Liver (tissue), 9 donors: ENCODE measurements around the gene SLAIN1. TPM values are rescaled to one million over a fixed set of nuclear protein-coding genes. Genes with fewer than 3 reads are reported as not detected.

Source experiments
- DNase-seq: peaks from one replicate; pipeline ENCODE4 v3.0.0-alpha.2; 2017; ENCODE audit warnings: low spot score
- H3K27ac ChIP-seq, 2 donors: one replicate each; pipeline ENCODE4 v1.7.0; 2013; ENCODE audit warnings: inconsistent platforms in 2 of 2, low read length in 2 of 2, control low read depth in 1 of 2, low read depth in 1 of 2, mild to moderate bottlenecking in 1 of 2
- H3K27me3 ChIP-seq, 4 donors: one replicate each; pipeline versions ENCODE4 v1.6.1 to v1.7.0; 2013; ENCODE audit warnings: low read length in 3 of 4, inconsistent platforms in 1 of 4, mild to moderate bottlenecking in 1 of 4, moderate library complexity in 1 of 4; ENCODE audit not compliant: control insufficient read depth in 4 of 4, insufficient read depth in 4 of 4
- H3K36me3 ChIP-seq, 4 donors: one replicate each; pipeline versions ENCODE4 v1.6.1 to v1.7.0; 2013; ENCODE audit warnings: low read length in 3 of 4, mild to moderate bottlenecking in 3 of 4, low read depth in 1 of 4, moderate library complexity in 1 of 4; ENCODE audit not compliant: control insufficient read depth in 4 of 4, insufficient read depth in 3 of 4
- H3K4me1 ChIP-seq, 4 donors: one replicate each; pipeline versions ENCODE4 v1.6.1 to v1.7.0; 2013; ENCODE audit warnings: low read length in 3 of 4, mild to moderate bottlenecking in 3 of 4, moderate library complexity in 1 of 4; ENCODE audit not compliant: control insufficient read depth in 4 of 4, insufficient read depth in 4 of 4
- H3K4me3 ChIP-seq, 3 donors: one replicate each; pipeline versions ENCODE4 v1.6.1 to v1.7.0; 2013; ENCODE audit warnings: low read length in 3 of 3, control low read depth in 1 of 3, low read depth in 1 of 3, mild to moderate bottlenecking in 1 of 3
- H3K9ac ChIP-seq, 2 donors: one replicate each; pipeline ENCODE4 v1.7.0; 2013; ENCODE audit warnings: low read length in 2 of 2, mild to moderate bottlenecking in 2 of 2, moderate library complexity in 2 of 2, control low read depth in 1 of 2, low read depth in 1 of 2
- H3K9me3 ChIP-seq, 4 donors: one replicate each; pipeline versions ENCODE4 v1.6.1 to v1.7.0; 2013; ENCODE audit warnings: low read length in 3 of 4; ENCODE audit not compliant: control insufficient read depth in 4 of 4
- ATF3 ChIP-seq: IDR thresholded peaks from 2 replicates; pipeline ENCODE4 v1.6.1; 2016; ENCODE audit warnings: antibody characterized with exemption
- EGR1 ChIP-seq, 2 donors: IDR thresholded peaks; 2 replicates each; pipeline ENCODE4 v1.6.1; 2016 to 2018; ENCODE audit warnings: antibody characterized with exemption in 2 of 2, low read depth in 2 of 2
- FOXA1 ChIP-seq: IDR thresholded peaks from 2 replicates; pipeline ENCODE4 v1.6.1; 2016; ENCODE audit warnings: antibody characterized with exemption
- FOXA2 ChIP-seq: IDR thresholded peaks from 2 replicates; pipeline ENCODE4 v1.6.1; 2016; ENCODE audit warnings: antibody characterized with exemption
- GABPA ChIP-seq, 2 donors: IDR thresholded peaks in 1 of 2; conservative IDR thresholded peaks in 1 of 2; 2 replicates each; pipeline ENCODE4 v1.6.1; 2016; ENCODE audit warnings: antibody characterized with exemption in 2 of 2, mild to moderate bottlenecking in 1 of 2, moderate library complexity in 1 of 2
- HNF4A ChIP-seq, 2 donors: conservative IDR thresholded peaks; 2 replicates each; pipeline ENCODE4 v1.6.1; 2016; ENCODE audit warnings: antibody characterized with exemption in 2 of 2, mild to moderate bottlenecking in 2 of 2
- JUND ChIP-seq, 2 donors: IDR thresholded peaks; 2 replicates each; pipeline ENCODE4 v1.6.1; 2016; ENCODE audit warnings: antibody characterized with exemption in 2 of 2
- MAX ChIP-seq: IDR thresholded peaks from 2 replicates; pipeline ENCODE4 v1.6.1; 2016; ENCODE audit warnings: antibody characterized with exemption
- NR2F2 ChIP-seq: IDR thresholded peaks from 2 replicates; pipeline ENCODE4 v1.6.1; 2016; ENCODE audit warnings: antibody characterized with exemption
- REST ChIP-seq: IDR thresholded peaks from 2 replicates; pipeline ENCODE4 v1.6.1; 2016; ENCODE audit warnings: antibody characterized with exemption, mild to moderate bottlenecking
- RXRA ChIP-seq, 2 donors: IDR thresholded peaks; 2 replicates each; pipeline ENCODE4 v1.6.1; 2017 to 2018; ENCODE audit warnings: antibody characterized with exemption in 2 of 2, mild to moderate bottlenecking in 1 of 2
- SP1 ChIP-seq: IDR thresholded peaks from 2 replicates; pipeline ENCODE4 v1.6.1; 2018; ENCODE audit warnings: antibody characterized with exemption, mild to moderate bottlenecking
- TAF1 ChIP-seq: conservative IDR thresholded peaks from 2 replicates; pipeline ENCODE4 v1.6.1; 2016; ENCODE audit warnings: antibody characterized with exemption, mild to moderate bottlenecking
- YY1 ChIP-seq: IDR thresholded peaks from 2 replicates; pipeline ENCODE4 v1.6.1; 2016; ENCODE audit warnings: antibody characterized with exemption, mild to moderate bottlenecking
- WGBS: extraction: QIAGEN DNeasy Blood & Tissue Kit; methylation state at CpG from one replicate; pipeline ENCODE4 v1.1.7; 2013; 5-methylcytosine and 5-hydroxymethylcytosine counted together
- polyA plus RNA-seq, 2 donors: library from polyadenylated mRNA; stranded (reverse) in 1 of 2; unstranded in 1 of 2; fragments of 200-250 nt in 1 of 2; fragments of >200 nt in 1 of 2; fragmentation: Nextera tagmentation in 1 of 2; extraction: Ambion mirVana in 1 of 2; gene quantifications; one replicate each; pipeline versions ENCODE4 v1.2.1 to v1.2.3, GENCODE V29; 2013 to 2015
- total RNA-seq, 2 donors: library from RNA; depleted of rRNA; stranded (reverse); fragments of >200 nt; gene quantifications; one replicate each; pipeline ENCODE4 v1.2.3, GENCODE V29; 2014
- donor health status: healthy.
- donor health status: healthy.
- donor health status: healthy.
- donor health status: healthy.
- donor health status: healthy.

The SLAIN1 gene
- total and polyA plus RNA-seq, 4 donors = 1.9 to 7.9 (median 7.1) TPM

- TF ChIP-seq ATF3 = no peak
These were observed 44.1 kb downstream of the SLAIN1 start (continued) for GRCh38 chr13:77741597-77741972.

GRCh38 chr13:77742801-77743200 is 45.3 kb downstream of the SLAIN1 start:
- Histone ChIP-seq H3K9ac (no peak overlapping the region), H3K27me3 (no peaks in the 10 kb centered on the region), H3K4me3 (no peak overlapping the region), H3K4me1 (no peaks in the 10 kb centered on the region), H3K27ac (no peak overlapping the region), H3K36me3 (peaks cover 2 to 4% (median 2%) of the 10 kb centered on the region in 4 donors), H3K9me3 (no peaks in the 10 kb centered on the region)
- DNase-seq = no peak
- WGBS = 97% methylated on average over 2 of the region's 2 CpGs
- TF ChIP-seq EGR1 (IDR thresholded peaks at IDR 0.05; ENCODE audit: low read depth in 2 of 2) (no peak), FOXA1 (no peak), ATF3 (no peak), YY1 (no peak), JUND (IDR thresholded peaks at IDR 0.05) (no peak), SP1 (no peak), RXRA (IDR thresholded peaks at IDR 0.05) (no peak), HNF4A (conservative IDR thresholded peaks at IDR 0.05) (no peak), GABPA (IDR thresholded peaks at IDR 0.05 in 1 of 2, conservative IDR thresholded peaks at IDR 0.05 in 1 of 2) (no peak)

- Histone ChIP-seq H3K36me3 (peaks cover 2 to 4% (median 2%) of the 10 kb centered on the region in 4 donors), H3K9me3 (no peaks in the 10 kb centered on the region), H3K4me1 (no peaks in the 10 kb centered on the region), H3K4me3 (no peak overlapping the region), H3K27me3 (no peaks in the 10 kb centered on the region), H3K27ac (no peak overlapping the region), H3K9ac (no peak overlapping the region)
- no peak for DNase-seq
- 82% methylated on average over 1 of the region's 1 CpG for WGBS
- no peak for TF ChIP-seq MAX
- TF ChIP-seq ATF3 = no peak
- no peak for TF ChIP-seq JUND (IDR thresholded peaks at IDR 0.05)
- no peak for TF ChIP-seq NR2F2
- TF ChIP-seq TAF1 = no peak
- TF ChIP-seq YY1 = no peak
- no peak for TF ChIP-seq REST
- no peak for TF ChIP-seq FOXA1
- TF ChIP-seq FOXA2 = no peak
- TF ChIP-seq EGR1 (IDR thresholded peaks at IDR 0.05; ENCODE audit: low read depth in 2 of 2) = no peak
These were observed 48.3 kb downstream of the SLAIN1 start for GRCh38 chr13:77745784-77746183.
